Activated B cell treated with CpG ODN at 0.5 μM for 24 hours (primary cell): ENCODE data around the gene EEF1AKMT3. TPM values are rescaled to one million over a fixed set of nuclear protein-coding genes. Genes with fewer than 3 reads are reported as not detected.

Experiments used
- ATAC-seq: fragments of 200-7000 bp; cut with Tn5 transposase; one replicate; pipeline ENCODE4 v1.10.0; 2021; ENCODE audit warnings: low read depth, mild to moderate bottlenecking, moderate library complexity
- CTCF ChIA-PET: fragments of 350-600 bp; sonication (Branson Sonifier 250); formaldehyde crosslinking; loops from one replicate; lab custom pipeline; 2021; ENCODE audit warnings: antibody characterized with exemption; lab: Charles Lee
- POLR2A ChIA-PET: fragments of 350-600 bp; sonication (Branson Sonifier 250); formaldehyde crosslinking; loops from one replicate; lab custom pipeline; 2021; ENCODE audit warnings: antibody characterized with exemption; lab: Charles Lee
- DNase-seq: peaks from one replicate; pipeline ENCODE4 v3.0.0; 2022
- H3K27ac Mint-ChIP-seq: one replicate; pipeline ENCODE4 v1.8.0; 2020; ENCODE audit warnings: mixed read lengths
- H3K27me3 Mint-ChIP-seq: one replicate; pipeline ENCODE4 v1.8.0; 2021; ENCODE audit warnings: mixed read lengths
- H3K36me3 Mint-ChIP-seq: one replicate; pipeline ENCODE4 v1.8.0; 2021; ENCODE audit warnings: low read depth, mixed read lengths
- H3K4me1 Mint-ChIP-seq: one replicate; pipeline ENCODE4 v1.8.0; 2021; ENCODE audit warnings: mixed read lengths
- H3K4me3 Mint-ChIP-seq: one replicate; pipeline ENCODE4 v1.8.0; 2020; ENCODE audit warnings: mild to moderate bottlenecking, mixed read lengths
- H3K9me3 Mint-ChIP-seq: one replicate; pipeline ENCODE4 v1.8.0; 2020; ENCODE audit warnings: mixed read lengths
- CTCF ChIP-seq: fragments of 200-600 bp; IDR thresholded peaks from one replicate; pipeline ENCODE4 v1.8.0; 2022; ENCODE audit warnings: antibody characterized with exemption, mild to moderate bottlenecking
- intact Hi-C: fragments of 100-400 bp; cut with micrococcal nuclease; formaldehyde crosslinking; loops from one replicate; pipeline ENCODE4 v1.15.1; 2024
- total RNA-seq: library from RNA; stranded (reverse); gene quantifications from 2 replicates; pipeline ENCODE4 v1.2.3, GENCODE V29; 2022

The EEF1AKMT3 gene
- total RNA-seq, 1 donor from 2014 or later, result 0.60 TPM

- ATAC-seq (no peak), DNase-seq (no peak)
- Mint-ChIP-seq H3K9me3 (no peaks in the 10 kb centered on the region), H3K27ac (no peak overlapping the region), H3K4me3 (no peak overlapping the region), H3K4me1 (no peaks in the 10 kb centered on the region), H3K36me3 (peaks cover 14% of the 10 kb centered on the region), H3K27me3 (no peaks in the 10 kb centered on the region)
- intact Hi-C loops, result no loop called here
- POLR2A ChIA-PET, result interaction anchor here (0.6 kb wide), 1 partner anchor 20 kb away, joined by 3 read pairs; no protein-coding TSS in a partner anchor
- TF ChIP-seq CTCF, result no peak
- CTCF ChIA-PET, result no interaction called here
These were observed 38.0 kb downstream of the EEF1AKMT3 start for GRCh38 chr12:57810450-57810849.

- DNase-seq (no peak), ATAC-seq (no peak)
- Mint-ChIP-seq H3K4me1 (no peaks in the 10 kb centered on the region), H3K27ac (no peak overlapping the region), H3K9me3 (no peaks in the 10 kb centered on the region), H3K27me3 (no peaks in the 10 kb centered on the region), H3K4me3 (no peak overlapping the region), H3K36me3 (peaks cover 13% of the 10 kb centered on the region)
- intact Hi-C loops, result no loop called here
- ChIA-PET POLR2A (no interaction called here), CTCF (no interaction called here)
- TF ChIP-seq CTCF, result no peak
These were observed 38.8 kb downstream of the EEF1AKMT3 start for GRCh38 chr12:57811028-57811755.

- no peak for ATAC-seq
- no peak for DNase-seq
- Mint-ChIP-seq H3K36me3 (peaks cover 5% of the 10 kb centered on the region), H3K27me3 (no peaks in the 10 kb centered on the region), H3K9me3 (no peaks in the 10 kb centered on the region), H3K27ac (no peak overlapping the region), H3K4me3 (no peak overlapping the region), H3K4me1 (no peaks in the 10 kb centered on the region)
- no peak for TF ChIP-seq CTCF
- intact Hi-C loops, result no loop called here
- POLR2A ChIA-PET, result no interaction called here
- CTCF ChIA-PET, result interaction anchor here (2.0 kb wide), 1 partner anchor 10 kb away, joined by 6 read pairs; no protein-coding TSS in a partner anchor
These were observed 40.9 kb downstream of the EEF1AKMT3 start for GRCh38 chr12:57813111-57813970.

DNA sequence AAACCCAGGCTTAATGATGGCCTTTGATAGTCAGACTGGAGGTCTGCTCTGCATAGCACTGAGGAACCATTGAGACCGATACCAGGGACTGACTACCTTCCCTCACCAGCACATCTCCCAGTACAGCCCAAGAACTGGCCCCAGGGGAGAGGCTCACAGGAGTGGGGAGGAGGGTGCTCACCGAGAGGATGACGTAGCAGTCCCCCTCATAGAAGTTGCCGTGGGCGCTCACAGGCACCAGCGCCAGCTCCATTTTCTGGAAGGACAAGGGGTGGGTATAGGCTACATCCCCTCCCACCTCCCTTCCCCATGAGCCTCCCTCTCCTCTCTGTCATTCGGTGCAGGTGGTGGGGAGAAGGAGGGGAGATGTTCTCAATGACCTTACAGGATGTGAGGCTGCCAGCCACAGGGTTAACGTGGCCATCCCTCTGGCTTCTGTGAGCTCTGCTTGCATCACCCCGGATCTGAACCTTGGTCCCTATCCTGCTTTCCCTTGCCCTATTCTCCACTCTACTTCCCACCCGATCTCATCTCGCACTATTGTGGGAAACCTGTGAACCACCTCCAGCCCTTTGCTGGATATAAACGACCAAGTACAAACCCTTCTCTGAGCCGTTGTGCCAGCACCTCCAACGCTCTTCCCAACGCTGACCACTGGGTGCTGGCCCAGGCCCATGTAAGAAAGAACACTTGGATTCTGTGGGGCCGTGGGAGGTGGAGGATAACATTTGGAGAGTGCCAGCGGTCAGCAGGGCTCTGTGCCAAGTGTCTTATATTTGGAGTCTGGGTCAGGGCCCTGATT lies 41.8 kb downstream of the EEF1AKMT3 start:
- Mint-ChIP-seq H3K4me3 (no peak overlapping the region), H3K27me3 (no peaks in the 10 kb centered on the region), H3K4me1 (no peaks in the 10 kb centered on the region), H3K36me3 (peaks cover 6% of the 10 kb centered on the region), H3K9me3 (no peaks in the 10 kb centered on the region), H3K27ac (no peak overlapping the region)
- ATAC-seq (no peak), DNase-seq (no peak)
- intact Hi-C loops, result no loop called here
- POLR2A ChIA-PET, result no interaction called here
- CTCF ChIA-PET, result interaction anchor here (2.0 kb wide), 1 partner anchor 11 kb away, joined by 6 read pairs; no protein-coding TSS in a partner anchor
- TF ChIP-seq CTCF, result no peak
